HepG2 (cell line): Measurements from ENCODE around the gene C16orf87. TPM values are rescaled to one million over a fixed set of nuclear protein-coding genes. Genes with fewer than 3 reads are reported as not detected.

ENCODE experiments used
- ADNP ChIP-seq: sonication (generic); formaldehyde crosslinking; IDR thresholded peaks from 2 replicates; pipeline ENCODE4 v1.4.0; 2020; ENCODE audit warnings: missing genetic modification reagents
- LCORL ChIP-seq, 2 experiments: fragments of 450-650 bp in 1 of 2; sonication (generic) in 1 of 2; formaldehyde crosslinking in 1 of 2; IDR thresholded peaks; 2 replicates each; pipeline versions ENCODE4 v1.5.0 to v1.6.1; 2017 to 2020; ENCODE audit warnings: antibody characterized with exemption in 1 of 2, missing genetic modification reagents in 1 of 2
- MYPOP ChIP-seq: sonication (generic); formaldehyde crosslinking; IDR thresholded peaks from 2 replicates; pipeline ENCODE4 v1.8.1; 2023; ENCODE audit warnings: mild to moderate bottlenecking, moderate library complexity, missing genetic modification reagents
- NR2F1 ChIP-seq, 2 experiments: fragments of 450-650 bp in 1 of 2; formaldehyde crosslinking in 1 of 2; IDR thresholded peaks; 2 replicates each; pipeline versions ENCODE4 v1.5.0 to v1.6.1; 2016 to 2020; ENCODE audit warnings: mild to moderate bottlenecking in 1 of 2, missing compliant biosample characterization in 1 of 2, missing genetic modification reagents in 1 of 2, moderate library complexity in 1 of 2
- NR2F6 ChIP-seq, 2 experiments: IDR thresholded peaks; 2 replicates each; pipeline ENCODE4 v1.6.1; 2016; ENCODE audit warnings: antibody characterized with exemption in 1 of 2, mild to moderate bottlenecking in 1 of 2
- RXRB ChIP-seq: IDR thresholded peaks from 2 replicates; pipeline ENCODE4 v1.6.1; 2016; ENCODE audit warnings: borderline replicate concordance, missing genetic modification reagents, missing compliant biosample characterization
- SAP130 ChIP-seq: IDR thresholded peaks from 2 replicates; pipeline ENCODE4 v1.6.1; 2016; ENCODE audit warnings: low read depth
- UBTF ChIP-seq: sonication (generic); formaldehyde crosslinking; IDR thresholded peaks from 2 replicates; pipeline ENCODE4 v1.4.0; 2020; ENCODE audit warnings: mild to moderate bottlenecking, missing genetic modification reagents
- ZFP91 ChIP-seq: sonication (generic); formaldehyde crosslinking; IDR thresholded peaks from 2 replicates; pipeline ENCODE4 v1.9.0; 2022; ENCODE audit warnings: missing genetic modification reagents, mild to moderate bottlenecking, borderline replicate concordance
- ZFX ChIP-seq: sonication (generic); formaldehyde crosslinking; IDR thresholded peaks from 2 replicates; pipeline ENCODE4 v1.4.0; 2020; ENCODE audit warnings: mild to moderate bottlenecking, low read depth, missing genetic modification reagents, moderate library complexity
- ZNF10 ChIP-seq: sonication (generic); formaldehyde crosslinking; IDR thresholded peaks from 2 replicates; pipeline ENCODE4 v1.4.0; 2020; ENCODE audit warnings: mild to moderate bottlenecking, low read depth, missing genetic modification reagents, borderline replicate concordance
- ZNF572 ChIP-seq: sonication (generic); formaldehyde crosslinking; IDR thresholded peaks from 2 replicates; pipeline ENCODE4 v1.5.1; 2020; ENCODE audit warnings: mild to moderate bottlenecking, missing genetic modification reagents
- ZNF788 ChIP-seq: sonication (generic); formaldehyde crosslinking; IDR thresholded peaks from 2 replicates; pipeline ENCODE4 v1.5.0; 2020; ENCODE audit warnings: mild to moderate bottlenecking, missing genetic modification reagents, borderline replicate concordance
- polyA plus RNA-seq, 8 experiments: library from polyadenylated mRNA; depleted of rRNA in 3 of 8; stranded (reverse) in 7 of 8; unstranded in 1 of 8; fragments of >200 nt; fragmentation: Illumina TruSeq in 4 of 8; extraction: Trizol in 4 of 8; gene quantifications; 2 replicates each; pipeline versions ENCODE4 v1.2.1 to v1.2.3, GENCODE V29; 2011 to 2016; ENCODE audit warnings: low read depth in 4 of 8, missing spikeins in 1 of 8, mixed read lengths in 1 of 8; ENCODE audit not compliant: insufficient read depth in 1 of 8
- total RNA-seq, 5 experiments: library from RNA; depleted of rRNA; stranded (reverse); fragments of >200 nt; fragmentation: Illumina TruSeq; extraction: Trizol; gene quantifications; 2 replicates each; pipeline ENCODE4 v1.2.3, GENCODE V29; 2016; ENCODE audit warnings: low read depth in 1 of 5

C16orf87 gene
- total and polyA plus RNA-seq, 2 of the 13 experiments (the other 11 are each of a cell fraction or from before 2014, with no cell fraction given) = 8.6 to 19.5 TPM

- TF ChIP-seq ZFP91 (CRISPR knock-in tag) (0 out of 2 replicates have a peak, but pooled peaks have one; percentile 28), LCORL (IDR thresholded peaks at IDR 0.05) (no peak), LCORL (CRISPR knock-in tag; IDR thresholded peaks at IDR 0.05) (peak; percentile 17; the same call in 1 of the 2 replicates), NR2F6 (IDR thresholded peaks at IDR 0.05) (no peak), NR2F6 (CRISPR knock-in tag; IDR thresholded peaks at IDR 0.05) (peak; percentile 17; the same call in 1 of the 2 replicates), RXRB (CRISPR knock-in tag) (0 out of 2 replicates have a peak, but pooled peaks have one; percentile 30), ZFX (CRISPR knock-in tag) (0 out of 2 replicates have a peak, but pooled peaks have one; percentile 35), ADNP (CRISPR knock-in tag) (peak; percentile 60; the same call in 1 of the 2 replicates), ZNF788 (CRISPR knock-in tag) (0 out of 2 replicates have a peak, but pooled peaks have one; percentile 56), NR2F1 (CRISPR knock-in tag; IDR thresholded peaks at IDR 0.05) (0 out of 4 replicates have a peak, but pooled peaks of 1 of the 2 experiments have one; percentile 35), SAP130 (CRISPR knock-in tag) (peak; percentile 49), MYPOP (CRISPR knock-in tag) (0 out of 2 replicates have a peak, but pooled peaks have one; percentile 39), ZNF10 (CRISPR knock-in tag) (no peak), UBTF (CRISPR knock-in tag) (0 out of 2 replicates have a peak, but pooled peaks have one; percentile 19), ZNF572 (CRISPR knock-in tag) (0 out of 2 replicates have a peak, but pooled peaks have one; percentile 53)
Measured at GRCh38 chr16:46859719-46860152, 28.8 kb upstream of the C16orf87 start (continued).
